ENCODE results near the gene GALNT18.

DNA sequence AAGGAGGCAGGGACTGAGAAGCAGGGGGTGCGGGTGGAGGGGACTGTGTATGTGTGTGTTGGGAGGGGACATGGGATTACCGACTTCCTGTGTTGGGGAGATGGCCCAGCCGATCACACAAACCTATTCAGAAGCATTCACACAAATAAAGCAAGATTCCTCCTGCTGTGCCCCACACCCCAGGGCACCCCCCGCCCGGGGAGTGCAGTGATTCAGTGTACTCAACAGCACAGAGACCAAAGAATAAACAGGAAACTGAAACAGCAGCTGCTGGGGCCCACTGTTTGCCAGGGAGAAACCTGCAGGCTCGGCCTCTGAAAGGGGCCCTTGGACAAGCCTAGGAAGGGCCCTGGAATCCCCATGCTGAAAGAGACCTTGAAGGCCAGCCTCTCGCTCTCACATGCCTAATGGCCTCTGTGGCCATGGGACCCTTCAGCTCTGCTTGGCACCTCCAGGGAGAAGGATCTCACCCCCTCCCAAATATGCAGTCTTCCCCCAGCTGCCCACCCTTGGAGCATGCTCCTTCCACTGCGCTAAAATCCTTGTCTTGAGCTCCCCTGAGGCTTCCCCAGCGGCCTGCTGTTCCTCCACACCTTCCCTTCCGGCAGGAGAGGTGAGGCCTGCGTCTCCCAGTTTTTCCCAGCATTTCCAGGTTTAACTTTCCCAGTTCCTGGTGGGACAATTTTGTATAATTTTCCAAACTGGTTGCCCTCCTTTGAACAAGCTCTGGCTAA is 341.7 kb downstream of the GALNT18 start:
- TF ChIP-seq CTCF (IDR thresholded peaks at IDR 0.05; ENCODE audit: insufficient read depth, low read length, poor library complexity, severe bottlenecking) = no peak
- no peak for TF ChIP-seq EZH2phosphoT487 (conservative IDR thresholded peaks at IDR 0.05; ENCODE audit: low read length)

All from SU-DHL-6 (cell line).